HCEC 1CT (cell line): Measurements from ENCODE around the gene CATSPER1.
"Not testable (repeated sequence)": the region's sequence is repeated elsewhere in the genome, so short reads cannot be mapped to it uniquely, and the experiment has no call there.

Experiments used
- DNase-seq: peaks from one replicate; pipeline ENCODE4 v3.0.0-alpha.2; 2017

Gene CATSPER1

DNA sequence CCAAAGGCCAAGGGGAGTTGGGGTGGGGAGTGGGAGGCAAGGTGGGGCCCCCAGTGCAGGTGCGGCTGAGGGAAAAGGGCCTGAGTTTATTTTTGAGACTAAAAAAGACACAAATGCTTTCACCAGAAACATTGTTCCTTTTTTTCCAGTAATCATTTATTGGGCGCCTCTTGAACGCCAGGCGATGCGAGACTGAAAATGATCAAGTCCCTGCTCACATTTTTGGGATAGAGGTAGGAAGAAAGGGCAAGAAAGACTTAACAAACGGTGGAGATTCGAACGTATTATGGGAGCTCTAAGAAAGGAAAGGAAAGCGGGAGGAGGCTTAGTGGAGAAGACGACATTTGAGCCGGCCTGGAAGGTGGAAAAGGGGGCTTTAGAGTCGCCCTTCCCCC, 25.1 kb upstream of the CATSPER1 start:
- DNase-seq = no peak

DNA sequence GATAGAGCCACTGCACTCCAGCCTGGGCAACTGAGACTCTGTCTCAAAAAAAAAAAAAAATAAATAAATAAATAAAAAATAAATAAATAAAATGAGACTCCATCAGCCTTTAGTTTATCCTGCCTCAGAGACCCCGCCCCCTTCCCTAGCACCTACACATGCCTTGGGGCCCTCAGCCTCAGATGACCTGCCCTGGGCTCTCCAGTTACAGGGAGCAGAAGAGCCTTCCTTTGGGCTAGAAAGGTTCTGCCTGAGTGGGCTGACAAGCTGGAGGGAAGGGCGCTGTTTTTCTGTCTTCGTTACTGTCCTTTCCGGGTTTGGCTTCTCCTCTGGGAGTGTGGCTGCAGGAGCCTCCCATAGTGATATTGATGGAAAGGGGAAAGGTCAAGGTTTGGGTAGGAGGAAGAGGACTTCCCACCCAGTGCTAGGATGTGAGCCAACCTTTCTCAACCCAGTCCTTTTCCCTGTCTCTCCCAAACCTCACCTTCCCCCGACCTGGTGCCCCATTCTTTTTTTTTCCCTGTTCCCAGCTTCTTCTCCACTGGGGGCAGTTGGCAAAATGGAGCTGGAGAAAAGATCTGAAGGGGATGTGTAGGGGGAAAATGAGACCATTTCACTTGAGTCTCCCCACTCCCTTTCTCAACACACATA, 24.4 kb upstream of the CATSPER1 start:
- no peak for DNase-seq

DNA sequence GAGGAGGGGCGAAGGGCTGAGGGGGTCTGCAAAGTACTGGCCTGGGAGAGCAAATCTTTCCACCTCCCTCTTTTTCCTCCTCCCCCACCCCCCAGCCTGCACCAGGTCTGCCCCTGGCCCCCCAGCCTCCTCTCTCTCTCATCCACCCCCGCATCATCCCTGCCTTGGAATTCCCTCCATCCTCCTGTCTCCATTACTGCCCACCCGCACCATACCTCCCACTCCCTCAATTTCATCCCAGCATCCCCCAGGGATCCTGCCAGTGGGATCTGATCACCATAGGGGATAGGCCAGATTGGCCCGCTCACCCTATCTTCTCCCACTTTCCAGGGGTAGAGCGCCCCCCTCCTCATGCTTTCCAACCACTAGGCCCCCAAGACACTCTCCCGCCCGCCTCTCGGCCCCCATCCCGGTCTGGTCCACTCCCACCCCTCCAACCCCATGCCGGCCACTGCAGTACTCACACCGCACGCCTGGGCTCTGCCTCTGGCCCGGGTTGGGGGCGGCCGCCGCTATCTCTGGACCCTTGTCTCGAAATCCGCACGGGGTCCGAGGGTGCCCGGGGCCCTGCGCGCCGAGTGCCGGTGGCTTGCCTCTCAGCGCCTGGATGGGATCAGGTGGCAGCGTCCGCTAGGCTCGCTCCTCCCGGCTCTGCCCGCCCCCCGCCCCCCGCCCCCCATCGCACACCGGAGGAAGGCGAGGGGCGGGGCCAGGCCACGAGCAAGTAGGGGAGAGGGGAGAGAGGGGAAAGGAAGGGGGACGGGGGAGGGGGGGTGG, 22.5 kb upstream of the CATSPER1 start, which contains the start of gene GAL3ST3:
TSS of gene GAL3ST3 (minus strand) at position 615 of the 777 bp plus-strand sequence. CDS start 3,746 bp downstream, outside the sequence.
- DNase-seq = no peak

DNA sequence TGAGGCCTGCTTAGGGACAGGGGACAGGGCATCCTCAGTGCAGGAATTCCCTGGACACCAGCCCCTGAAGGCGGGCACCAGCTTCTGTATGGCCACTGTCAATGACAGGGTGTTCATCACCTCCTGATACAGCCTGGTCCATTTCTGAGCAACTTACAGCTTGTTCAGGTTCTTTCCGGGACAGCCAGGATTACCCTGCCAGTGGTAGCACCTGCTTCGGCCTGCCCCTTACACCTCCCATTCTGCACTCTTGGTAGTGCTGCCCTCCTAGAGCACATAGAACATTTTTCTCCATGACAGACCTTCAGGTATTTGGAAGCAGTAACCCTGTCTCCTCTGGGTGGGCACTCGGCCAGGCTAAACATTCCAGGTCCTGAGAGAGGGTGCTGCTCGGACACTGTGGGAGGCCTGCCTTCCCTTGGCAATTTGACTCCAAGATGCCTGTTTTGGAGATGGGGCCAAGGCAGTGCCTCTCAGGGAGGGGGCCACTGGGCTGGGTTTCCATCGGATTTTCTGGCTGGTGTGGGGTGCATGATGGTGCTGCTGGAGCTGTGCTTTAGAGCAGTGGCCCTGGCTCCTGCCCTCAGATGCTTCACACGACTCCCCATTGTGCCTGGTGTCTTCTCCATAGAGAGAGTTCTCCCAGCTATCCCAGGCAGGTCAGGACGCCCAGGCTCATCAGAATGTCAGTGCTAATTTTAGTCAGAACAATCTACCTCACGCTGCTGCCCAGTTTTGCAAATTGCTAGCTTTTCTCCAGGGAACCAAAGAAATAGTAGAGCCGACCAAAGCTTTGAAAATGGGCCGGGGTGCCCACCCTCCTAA, 21.5 kb upstream of the CATSPER1 start:
- DNase-seq = no peak

DNA sequence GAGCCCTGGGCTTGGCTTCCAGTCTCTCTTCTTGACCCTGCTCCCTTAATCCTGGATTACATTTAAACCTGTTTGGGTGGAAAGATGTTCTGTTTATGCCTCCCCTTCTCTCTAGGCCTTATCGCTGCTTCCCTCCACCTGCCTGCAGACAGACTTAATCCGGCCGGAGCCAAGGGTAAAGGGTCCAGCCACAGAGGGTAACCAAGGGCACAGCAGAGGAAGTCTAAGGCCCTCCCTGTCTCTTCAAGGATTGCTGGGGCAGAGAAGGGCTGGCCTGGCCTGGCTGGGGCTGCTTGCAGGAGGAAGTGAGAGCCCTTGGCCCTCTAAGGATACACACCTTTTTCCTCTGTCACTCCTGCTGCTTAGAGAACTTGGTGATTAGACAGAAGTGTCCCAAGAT, 20.6 kb upstream of the CATSPER1 start:
- no peak for DNase-seq

DNA sequence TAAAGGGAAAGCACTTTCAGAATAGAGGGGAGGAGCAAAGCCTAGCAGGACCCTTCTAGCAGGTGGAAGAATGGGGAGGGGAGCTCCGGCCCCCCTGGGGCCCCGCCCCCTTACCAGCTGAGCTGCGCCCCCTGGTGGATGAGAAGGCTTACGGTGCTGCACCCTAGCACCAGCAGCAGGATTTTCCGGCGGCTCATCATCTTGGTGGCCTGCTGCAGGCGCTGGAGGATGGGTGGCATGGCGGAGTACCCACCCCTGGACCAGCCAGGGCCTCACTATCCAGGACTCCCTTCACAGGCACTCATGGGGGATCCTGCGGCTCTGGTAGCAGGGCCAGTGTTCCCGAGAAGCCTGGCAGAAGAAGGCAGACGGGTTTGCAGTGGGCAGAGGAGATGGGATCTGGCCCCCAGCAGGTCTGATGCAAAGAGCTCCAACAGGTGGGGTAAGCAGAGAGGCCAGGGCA, 18.9 kb upstream of the CATSPER1 start:
- peak; percentile 64 for DNase-seq

DNA sequence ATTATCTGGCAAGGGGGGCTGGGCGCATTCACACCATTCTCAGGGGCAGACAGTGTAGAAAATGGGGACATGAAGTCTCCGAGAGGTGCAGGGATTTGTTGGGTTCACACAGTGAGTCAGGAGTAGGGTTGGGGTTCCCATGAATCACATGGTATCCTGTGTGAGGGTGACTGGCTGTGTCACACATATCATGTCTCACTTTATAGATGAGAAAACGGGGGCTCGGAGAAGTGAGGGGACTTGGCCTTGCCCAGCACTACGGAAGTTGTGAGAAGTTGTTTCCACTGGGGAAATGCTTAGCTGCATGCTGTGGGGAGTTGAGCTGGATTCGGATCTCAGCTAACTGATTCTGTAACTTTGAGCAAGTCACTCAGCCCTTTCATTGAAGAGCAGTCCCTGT, 18.5 kb upstream of the CATSPER1 start:
- peak; percentile 52 for DNase-seq

DNA sequence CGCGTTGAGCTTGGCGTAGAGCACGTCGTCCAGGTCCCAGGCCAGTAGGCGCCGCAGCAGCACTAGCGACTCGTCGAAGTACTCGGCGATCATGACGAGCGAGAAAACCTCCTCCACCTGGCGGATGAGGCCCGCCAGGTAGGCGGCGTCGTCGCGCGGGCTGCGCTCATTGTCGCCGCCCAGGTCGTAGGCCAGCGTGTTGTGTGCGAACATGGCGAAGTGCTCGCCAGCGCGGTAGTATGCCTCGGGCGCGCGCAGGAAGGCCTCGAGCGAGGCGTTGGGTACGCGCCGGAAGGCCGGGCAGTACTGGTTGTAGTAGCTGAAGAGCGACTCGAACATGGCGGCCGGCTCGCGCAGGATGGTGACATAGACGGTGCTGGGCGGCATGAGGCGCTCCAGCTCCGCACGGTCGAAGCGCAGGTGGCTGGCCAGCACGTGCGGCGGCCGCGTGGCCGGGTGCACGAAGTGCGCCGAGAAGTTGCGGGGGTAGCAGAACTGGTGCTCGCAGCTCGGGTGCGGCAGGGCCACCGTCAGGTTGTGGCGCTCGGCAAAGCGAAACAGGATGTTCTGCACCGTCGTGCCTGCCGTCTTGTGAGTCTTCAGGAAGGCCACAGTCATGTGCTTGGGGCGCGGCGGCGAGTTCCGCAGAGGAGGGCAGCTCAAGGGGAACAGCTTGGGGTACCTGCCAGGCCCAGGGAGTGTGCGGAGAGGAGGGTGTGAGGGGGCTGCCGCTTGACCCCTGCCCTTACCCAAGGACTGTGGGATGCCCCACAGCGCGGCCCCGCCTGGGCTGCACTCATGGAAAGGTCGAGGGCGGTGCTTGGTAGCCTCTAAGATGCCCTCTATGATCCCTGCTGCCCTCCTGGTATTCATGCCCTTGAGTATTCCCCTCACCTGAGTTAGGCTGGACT, 17.0 kb upstream of the CATSPER1 start:
- no peak for DNase-seq

DNA sequence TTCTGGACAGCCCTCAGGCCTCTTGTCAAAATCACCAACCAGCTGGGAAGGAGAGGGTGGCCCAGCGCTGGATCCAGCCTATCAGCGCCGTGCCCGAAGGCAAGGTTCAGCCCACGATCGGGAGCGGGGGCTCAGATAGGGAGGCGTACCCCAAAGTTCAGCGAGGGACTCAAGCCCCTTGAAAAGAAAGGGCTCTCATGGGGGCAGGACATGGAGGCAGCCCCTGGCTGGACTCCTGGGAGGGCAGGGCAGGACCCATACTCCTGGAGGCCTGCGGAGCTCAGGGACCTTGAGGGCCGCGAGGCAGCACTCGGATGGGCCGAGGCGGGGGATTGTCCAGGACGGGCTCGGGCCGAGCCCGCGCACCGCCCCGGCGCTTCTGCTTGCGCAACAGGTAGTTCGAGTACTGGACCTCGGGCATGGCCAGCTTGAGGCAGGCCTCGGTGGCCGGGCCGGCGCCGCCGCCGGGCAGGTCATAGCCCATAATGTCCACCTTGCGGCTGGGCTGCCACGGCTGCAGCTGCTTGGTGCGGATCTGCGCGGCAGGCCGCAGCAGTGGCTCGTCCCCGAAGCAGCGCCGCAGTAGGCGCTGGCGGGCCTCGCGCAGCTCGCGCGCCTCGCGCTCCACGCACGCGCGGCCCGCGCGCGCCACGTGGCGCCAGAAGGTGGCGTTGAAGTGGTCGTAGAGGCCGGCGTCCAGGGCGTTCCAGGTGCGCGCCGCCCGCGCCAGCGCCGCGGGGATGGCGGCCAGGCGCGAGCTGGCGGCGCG, 16.1 kb upstream of the CATSPER1 start:
- no peak for DNase-seq

DNA sequence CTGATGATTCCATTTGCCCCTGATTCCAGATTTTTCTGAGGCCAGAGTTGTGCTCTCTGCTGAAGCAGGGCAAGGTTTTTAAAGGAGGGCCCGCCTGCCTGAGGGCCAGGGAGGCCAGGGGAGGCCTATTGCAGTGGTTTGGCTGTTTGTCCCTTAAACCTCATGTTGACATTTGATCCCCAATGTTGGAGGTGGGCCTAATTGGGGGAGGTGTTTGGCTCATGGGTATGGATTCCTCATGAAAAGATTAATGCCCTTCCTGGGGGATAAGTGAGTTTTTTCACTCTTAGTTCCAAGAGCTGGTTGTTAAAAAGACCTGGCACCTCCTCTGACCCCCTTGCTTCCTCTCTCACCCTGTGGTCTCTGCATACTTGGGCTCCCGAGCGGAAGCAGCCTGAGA, 13.5 kb upstream of the CATSPER1 start:
- no peak for DNase-seq

DNA sequence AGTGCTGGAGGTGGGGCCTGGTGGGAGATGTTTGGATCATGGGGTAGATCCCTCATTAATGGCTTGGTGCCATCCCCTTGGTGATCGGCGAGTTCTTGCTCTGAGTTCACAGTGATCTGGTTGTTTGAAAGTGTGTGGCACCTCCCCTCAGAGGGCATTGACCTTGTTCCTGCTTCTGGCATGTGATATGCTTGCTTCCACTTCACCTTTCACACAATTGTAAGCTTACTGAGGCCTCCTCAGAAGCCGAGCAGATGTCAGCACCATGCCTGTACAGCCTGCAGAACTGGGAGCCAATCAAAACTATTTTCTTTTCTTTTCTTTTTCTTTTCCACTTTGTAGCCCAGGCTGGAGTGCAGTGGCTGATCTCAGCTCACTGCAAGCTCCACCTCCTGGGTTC, 11.0 kb upstream of the CATSPER1 start:
- no peak for DNase-seq

DNA sequence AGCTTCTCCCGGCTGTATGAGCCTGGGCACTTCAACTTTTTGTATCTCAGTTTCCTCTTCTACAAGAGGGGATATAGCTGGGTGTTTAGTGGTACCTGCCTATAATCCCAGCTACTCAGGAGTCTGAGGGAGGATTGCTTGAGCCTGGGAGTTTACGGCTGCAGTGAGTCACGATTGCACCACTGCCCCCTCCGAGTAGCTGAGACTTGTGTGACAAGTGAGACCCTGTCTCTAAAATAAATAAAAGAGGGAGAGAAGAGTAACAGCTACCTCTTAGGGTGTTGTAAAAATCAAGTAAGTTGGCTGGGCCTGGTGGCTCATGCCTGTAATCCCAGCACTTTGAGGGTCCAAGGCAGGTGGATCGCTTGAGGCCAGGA, 10.0 kb upstream of the CATSPER1 start:
- DNase-seq = no peak

DNA sequence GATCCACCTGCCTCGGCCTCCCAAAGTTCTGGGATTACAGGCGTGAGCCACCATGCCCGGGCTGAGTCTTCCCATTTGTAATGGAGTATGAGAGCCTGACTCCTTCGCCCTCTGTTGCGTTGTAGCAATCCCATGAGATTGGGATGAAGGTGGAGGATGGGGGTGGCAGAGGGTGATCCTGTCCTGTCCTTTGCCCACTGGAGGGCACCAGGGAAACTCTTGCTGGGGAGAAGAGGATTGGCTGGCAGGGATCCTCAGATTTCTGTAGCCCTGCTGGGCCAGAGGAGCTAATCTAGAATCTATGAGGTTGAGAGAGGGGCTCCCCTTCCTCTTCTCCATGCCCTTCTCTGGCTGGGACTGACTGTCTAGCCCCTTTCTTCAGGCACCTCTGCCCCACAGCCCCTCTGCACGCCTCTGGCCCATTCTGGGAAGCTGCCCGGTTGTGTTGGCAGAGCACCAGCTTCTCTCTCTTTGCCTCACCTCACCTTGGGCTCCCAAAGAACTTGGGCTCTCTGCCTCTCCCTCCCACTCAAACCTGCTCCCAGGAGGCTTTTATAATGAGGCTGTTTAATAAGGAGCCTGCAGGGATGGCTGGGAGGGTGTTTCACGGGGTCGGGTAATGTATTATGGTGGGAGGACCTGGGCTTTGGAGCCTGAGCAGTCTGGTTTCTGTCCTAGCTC, 9.5 kb upstream of the CATSPER1 start:
- DNase-seq = no peak

DNA sequence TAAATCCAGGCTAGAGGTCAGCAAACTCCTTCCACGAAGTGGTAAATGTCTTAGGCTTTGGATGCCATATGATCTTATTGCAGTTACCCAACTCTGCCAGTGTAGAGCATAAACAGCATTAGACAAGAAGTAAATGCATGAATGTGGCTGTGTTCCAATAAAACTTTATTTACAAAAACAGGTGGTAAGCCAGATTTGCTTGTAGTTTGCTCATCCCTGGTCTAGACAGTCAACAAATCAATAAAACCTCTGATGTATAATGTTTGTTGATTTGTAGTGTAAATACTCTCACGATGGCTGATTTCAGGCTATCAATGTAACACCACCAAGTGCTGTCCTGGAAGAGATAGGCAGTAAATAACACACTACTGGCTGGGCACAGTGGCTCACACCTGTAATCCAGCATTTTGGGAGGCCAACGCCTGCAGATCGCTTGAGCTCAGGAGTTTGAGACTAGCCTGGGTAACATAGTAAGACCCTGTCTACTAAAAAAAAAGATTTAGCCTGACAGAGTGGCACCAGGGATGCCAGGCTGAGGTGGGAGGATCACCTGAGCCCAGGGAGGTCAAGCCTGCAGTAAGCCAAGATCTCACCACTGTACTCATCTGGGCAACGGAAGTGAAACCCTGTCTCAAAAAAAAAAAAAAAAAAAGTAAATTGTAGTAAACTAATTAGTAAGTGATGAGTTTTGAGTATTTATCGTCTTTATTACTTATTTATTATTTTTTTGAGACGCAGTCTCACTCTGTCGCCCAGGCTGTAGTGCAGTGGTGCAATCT, 6.9 kb upstream of the CATSPER1 start:
- no peak for DNase-seq

DNA sequence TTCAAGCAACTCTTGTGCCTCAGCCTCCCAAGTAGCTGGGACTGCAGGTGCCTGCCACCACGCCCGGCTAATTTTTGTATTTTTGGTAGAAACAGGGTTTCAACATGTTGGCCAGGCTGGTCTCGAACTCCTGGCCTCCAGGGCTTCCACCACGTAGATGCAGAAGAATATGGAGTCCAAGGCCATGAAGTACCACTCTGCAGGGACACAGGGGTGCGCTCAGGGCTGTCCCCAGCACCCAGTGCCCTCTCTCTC, 3.2 kb downstream of the CATSPER1 start:
- not testable (repeated sequence) for DNase-seq

DNA sequence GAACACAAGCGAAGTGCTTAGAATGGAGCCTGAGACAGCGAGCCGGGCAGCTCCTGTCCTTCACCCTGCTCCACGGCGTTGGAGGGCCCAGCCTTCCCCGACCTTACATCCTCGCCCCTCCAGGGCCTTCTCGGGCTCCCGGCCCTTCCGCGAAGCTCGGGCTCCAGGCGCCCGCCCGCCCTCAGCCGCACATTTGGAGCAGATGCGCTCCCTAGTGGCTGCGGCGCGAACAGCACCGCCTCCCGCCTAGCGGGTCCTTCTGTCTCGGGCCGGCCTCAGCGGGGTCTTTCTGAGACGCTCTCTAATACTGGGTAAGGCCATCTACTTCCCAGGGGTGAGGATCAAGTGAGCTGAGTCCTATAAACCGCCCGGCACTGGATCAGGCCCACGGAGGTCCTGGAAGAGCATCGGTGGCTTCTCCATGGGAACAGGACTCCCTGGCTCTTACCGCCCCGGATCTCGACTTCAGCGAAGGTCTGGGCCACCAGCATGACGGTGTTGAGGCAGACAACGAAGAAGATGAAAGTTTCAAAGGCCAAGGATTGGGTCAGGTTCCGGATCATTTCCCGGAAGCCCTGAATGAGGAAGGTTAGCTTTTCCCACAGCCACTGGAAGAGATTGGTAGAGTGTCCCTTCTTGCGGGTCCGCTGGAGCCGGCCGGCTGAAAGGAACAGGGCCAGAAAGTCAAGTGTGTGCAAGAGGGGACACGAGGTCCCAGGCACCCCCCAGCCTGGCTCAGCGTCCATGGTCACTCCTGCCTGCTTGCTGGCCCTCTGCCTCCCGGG, 3.7 kb downstream of the CATSPER1 start:
- peak; percentile 20 for DNase-seq

DNA sequence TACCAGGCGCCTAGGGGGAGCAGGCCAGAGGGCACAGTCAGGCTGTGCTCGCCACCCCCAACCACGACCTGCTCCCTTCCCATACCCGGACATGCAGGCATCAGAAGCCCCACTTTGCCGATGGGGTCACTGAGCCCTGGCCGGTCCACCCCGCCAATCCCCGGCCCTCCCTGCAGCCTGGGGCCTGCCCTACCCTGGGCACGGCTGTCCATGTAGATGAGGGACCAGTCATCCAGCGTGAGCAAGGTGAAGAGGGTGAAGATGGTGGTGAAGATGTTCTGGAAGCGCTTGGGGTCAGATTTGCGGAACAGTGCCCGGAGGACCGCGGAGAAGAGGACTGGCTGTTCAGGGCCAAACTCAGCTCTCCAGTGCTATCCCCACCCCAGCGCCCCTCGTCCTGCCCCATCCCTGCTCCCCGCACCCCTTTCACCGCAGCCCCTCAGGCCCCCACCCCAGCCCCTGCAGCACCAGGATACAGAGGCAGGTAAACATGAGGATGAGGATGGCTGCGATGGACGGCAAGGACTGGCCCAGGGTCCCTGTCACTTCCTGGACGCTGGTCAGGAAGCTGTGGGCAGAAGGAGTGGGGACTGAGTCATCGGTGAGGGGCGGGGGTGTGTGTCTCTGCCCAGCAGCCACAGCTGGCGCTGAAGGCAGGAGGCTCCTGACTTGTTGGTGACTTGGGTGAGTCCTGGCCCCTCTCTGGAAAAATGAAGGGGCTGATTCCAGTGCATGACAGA, 5.5 kb downstream of the CATSPER1 start:
- peak; percentile 81 for DNase-seq

DNA sequence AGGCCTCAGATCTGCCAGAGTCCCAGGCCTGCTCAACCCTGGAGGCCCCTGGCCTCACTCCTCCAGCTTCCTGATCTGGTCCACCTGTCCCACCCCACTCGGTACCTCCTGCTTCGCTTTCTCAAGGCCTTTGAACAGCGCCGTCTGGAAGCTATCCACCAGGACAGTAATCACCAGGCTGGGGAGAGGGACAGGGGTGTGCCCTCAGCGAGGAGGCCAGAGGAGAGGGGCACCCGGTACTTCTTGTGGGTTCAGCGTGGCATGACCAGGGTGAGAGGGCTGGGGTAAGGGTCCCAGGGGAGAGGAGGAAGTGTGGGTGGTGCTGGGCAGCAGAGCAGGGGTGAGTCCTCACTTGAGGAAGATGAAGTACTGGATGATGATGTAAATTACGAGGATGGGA, 6.1 kb downstream of the CATSPER1 start:
- no peak for DNase-seq

DNA sequence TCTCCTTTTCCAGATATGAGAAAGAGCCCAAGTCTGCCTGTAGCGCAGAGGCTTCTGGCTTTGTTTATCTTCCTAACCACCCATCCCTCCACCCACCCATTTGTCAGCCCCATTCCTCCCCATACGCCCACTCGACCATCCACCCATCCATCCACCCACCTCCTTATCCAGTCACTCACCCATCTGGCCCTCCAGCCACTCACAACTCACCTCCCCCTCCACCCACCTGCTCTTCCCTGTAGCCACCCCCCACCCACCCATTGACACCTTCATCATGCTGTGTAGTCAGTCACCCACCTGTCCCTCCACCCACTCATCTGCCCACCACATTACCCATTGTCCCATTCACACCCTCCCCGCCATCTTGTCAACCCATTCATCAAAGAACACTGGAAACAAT, 9.0 kb downstream of the CATSPER1 start:
- no peak for DNase-seq
